ENCODE results near the gene LRMDA. TPM values are rescaled to one million over a fixed set of nuclear protein-coding genes. Genes with fewer than 3 reads are reported as not detected.

The LRMDA gene
- total and polyA plus RNA-seq, 2 of the 8 experiments (the other 6 are each of a cell fraction or from before 2014, with no cell fraction given) = 0.86 to 2.8 TPM

DNA sequence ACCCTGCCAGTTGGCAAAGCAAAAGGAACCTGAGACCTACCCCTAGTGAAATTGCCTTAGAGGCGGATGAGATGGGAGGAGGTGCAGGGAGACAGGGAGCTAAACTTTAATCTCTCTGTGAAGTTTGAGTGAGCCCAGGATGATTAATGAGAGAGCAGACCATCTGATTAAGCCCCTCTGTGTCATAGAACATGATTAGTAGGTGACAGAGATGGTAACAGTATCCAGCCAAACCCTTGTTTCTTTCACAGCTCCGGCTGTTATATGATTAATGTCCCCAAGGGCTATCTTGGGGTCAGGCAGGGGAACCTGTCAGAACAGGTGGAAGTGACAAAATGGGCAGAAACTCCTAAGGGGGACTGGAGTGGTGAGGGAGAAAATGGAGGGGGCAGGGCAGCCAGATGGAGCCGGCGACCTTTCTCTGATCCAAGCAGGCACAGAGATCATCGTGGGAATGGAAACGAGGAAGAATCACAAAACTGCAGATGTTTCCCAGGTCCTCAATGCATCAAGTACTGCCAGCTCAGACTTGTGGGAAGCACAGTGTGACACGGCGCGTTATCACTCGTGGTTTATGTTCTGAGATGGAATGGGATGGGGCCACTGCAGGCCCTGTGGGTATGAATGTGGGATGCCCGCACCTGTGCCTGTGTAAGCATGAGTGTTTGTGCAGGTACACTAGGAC lies 684.2 kb downstream of the LRMDA start (continued):
- no peak for TF ChIP-seq CHD7 (IDR thresholded peaks at IDR 0.05; ENCODE audit: insufficient replicate concordance, low read length)
- no peak for TF ChIP-seq CHD2 (IDR thresholded peaks at IDR 0.05; ENCODE audit: low read length)
- no peak for TF ChIP-seq TBP (IDR thresholded peaks at IDR 0.05; ENCODE audit: low read depth, low read length)
- no peak for TF ChIP-seq MAFK (IDR thresholded peaks at IDR 0.05; ENCODE audit: low read depth, low read length)
- no peak for TF ChIP-seq ATF2 (IDR thresholded peaks at IDR 0.05; ENCODE audit: low read length)
- no peak for TF ChIP-seq RBBP5 (IDR thresholded peaks at IDR 0.05; ENCODE audit: borderline replicate concordance, low read depth, low read length)
- no peak for TF ChIP-seq BCL11A (IDR thresholded peaks at IDR 0.05; ENCODE audit: low read depth in 2 of 2, low read length in 2 of 2)
- TF ChIP-seq POLR2A (IDR thresholded peaks at IDR 0.05; ENCODE audit: control extremely low read depth in 1 of 2, low read depth in 2 of 2, low read length in 2 of 2) = no peak
- TF ChIP-seq EGR1 (IDR thresholded peaks at IDR 0.05; ENCODE audit: borderline replicate concordance, low read depth, low read length) = no peak
- TF ChIP-seq ASH2L (IDR thresholded peaks at IDR 0.05; ENCODE audit: low read length) = no peak
